ENCODE data around the gene LIN7B. TPM values are rescaled to one million over a fixed set of nuclear protein-coding genes. Genes with fewer than 3 reads are reported as not detected.

Gene LIN7B
- total and polyA plus RNA-seq, 2 of the 13 experiments (the other 11 are each of a cell fraction or from before 2014, with no cell fraction given) = 5.3 to 7.6 TPM

GRCh38 chr19:49085020-49085867 lies 28.9 kb upstream of the LIN7B start, which contains the start of gene SNRNP70 (continued):
- TF ChIP-seq HNF1B (CRISPR knock-in tag; IDR thresholded peaks at IDR 0.05) (peak; percentile 35; the same call in 1 of the 2 replicates), MNT (IDR thresholded peaks at IDR 0.05) (peak; percentile 45), CHD4 (IDR thresholded peaks at IDR 0.05; ENCODE audit: borderline replicate concordance, low read length) (no peak), ZNF160 (CRISPR knock-in tag; IDR thresholded peaks at IDR 0.05) (peak; percentile 80; the same call in 1 of the 2 replicates), ZNF780A (CRISPR knock-in tag; IDR thresholded peaks at IDR 0.05) (no peak), ZNF451 (CRISPR knock-in tag; IDR thresholded peaks at IDR 0.05) (no peak; the same call in 1 of the 2 replicates), KLF13 (CRISPR knock-in tag; IDR thresholded peaks at IDR 0.05) (no peak), ZNF367 (CRISPR knock-in tag; IDR thresholded peaks at IDR 0.05; ENCODE audit: borderline replicate concordance) (peak; percentile 34; the same call in 1 of the 2 replicates), JUN (CRISPR knock-in tag; IDR thresholded peaks at IDR 0.05) (peak; percentile 53; the same call in 1 of the 2 replicates), ZNF512B (CRISPR knock-in tag; IDR thresholded peaks at IDR 0.05; ENCODE audit: borderline replicate concordance) (peak; percentile 17; the same call in 1 of the 2 replicates), BRF2 (CRISPR knock-in tag; IDR thresholded peaks at IDR 0.05) (0 out of 2 replicates have a peak, but pooled peaks have one; percentile 47), ZMYM2 (CRISPR knock-in tag; IDR thresholded peaks at IDR 0.05) (no peak), ZNF251 (CRISPR knock-in tag; IDR thresholded peaks at IDR 0.05) (no peak), SNAI1 (CRISPR knock-in tag; IDR thresholded peaks at IDR 0.05; ENCODE audit: borderline replicate concordance) (peak; percentile 85; the same call in 1 of the 2 replicates), ZNF292 (CRISPR knock-in tag; IDR thresholded peaks at IDR 0.05; ENCODE audit: borderline replicate concordance, low read depth) (0 out of 2 replicates have a peak, but pooled peaks have one; percentile 13), ZNF234 (CRISPR knock-in tag; conservative IDR thresholded peaks at IDR 0.05) (no peak), POLR2A (IDR thresholded peaks at IDR 0.05; ENCODE audit: insufficient read depth in 1 of 2, low read depth in 2 of 2, low read length in 2 of 2) (peak; percentile 93 to 94), NKX3-1 (CRISPR knock-in tag; IDR thresholded peaks at IDR 0.05) (peak; percentile 88), ZNF264 (CRISPR knock-in tag; IDR thresholded peaks at IDR 0.05) (peak; percentile 68)
- TF ChIP-seq, protein P1, sequence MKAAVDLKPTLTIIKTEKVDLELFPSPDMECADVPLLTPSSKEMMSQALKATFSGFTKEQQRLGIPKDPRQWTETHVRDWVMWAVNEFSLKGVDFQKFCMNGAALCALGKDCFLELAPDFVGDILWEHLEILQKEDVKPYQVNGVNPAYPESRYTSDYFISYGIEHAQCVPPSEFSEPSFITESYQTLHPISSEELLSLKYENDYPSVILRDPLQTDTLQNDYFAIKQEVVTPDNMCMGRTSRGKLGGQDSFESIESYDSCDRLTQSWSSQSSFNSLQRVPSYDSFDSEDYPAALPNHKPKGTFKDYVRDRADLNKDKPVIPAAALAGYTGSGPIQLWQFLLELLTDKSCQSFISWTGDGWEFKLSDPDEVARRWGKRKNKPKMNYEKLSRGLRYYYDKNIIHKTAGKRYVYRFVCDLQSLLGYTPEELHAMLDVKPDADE (CRISPR knock-in tag; IDR thresholded peaks at IDR 0.05) = peak; percentile 90

All from HepG2 (cell line).